Stromal cell of bone marrow (primary cell): ENCODE results near the gene ZMYND15.

Source experiments
- DNase-seq: peaks from one replicate; pipeline ENCODE4 v3.0.0-alpha.2; 2012; ENCODE audit warnings: low read depth

ZMYND15 gene

DNA sequence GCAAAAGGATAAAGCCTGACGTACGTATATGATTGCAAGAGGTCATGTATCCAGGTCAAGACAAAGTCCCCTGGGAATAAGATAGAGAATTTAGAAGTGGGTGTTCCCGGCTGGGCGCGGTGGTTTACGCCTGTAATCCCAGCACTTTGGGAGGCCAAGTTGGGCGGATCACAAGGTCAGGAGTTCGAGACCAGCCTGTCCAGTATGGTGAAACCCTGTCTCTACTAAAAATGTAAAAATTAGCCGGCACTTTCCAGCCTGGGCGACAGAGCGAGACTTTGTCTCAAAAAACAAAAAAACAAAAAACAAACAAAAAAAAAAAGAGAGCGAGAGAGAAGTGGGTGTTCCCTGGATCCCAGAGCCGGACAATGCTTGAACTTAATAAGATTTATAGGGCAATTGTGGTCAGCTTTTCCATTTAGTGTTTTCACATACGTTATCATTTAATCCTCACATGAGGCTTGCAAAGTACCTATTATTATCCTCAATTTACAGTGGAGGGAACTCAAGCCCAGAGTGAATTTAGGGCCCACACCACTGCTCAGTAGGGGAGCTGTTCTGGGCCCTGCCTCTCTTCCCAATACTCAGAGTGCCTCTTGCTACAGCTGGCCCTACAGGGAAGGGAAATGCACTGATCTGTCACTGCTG, 48.6 kb downstream of the ZMYND15 start:
- DNase-seq, result no peak

DNA sequence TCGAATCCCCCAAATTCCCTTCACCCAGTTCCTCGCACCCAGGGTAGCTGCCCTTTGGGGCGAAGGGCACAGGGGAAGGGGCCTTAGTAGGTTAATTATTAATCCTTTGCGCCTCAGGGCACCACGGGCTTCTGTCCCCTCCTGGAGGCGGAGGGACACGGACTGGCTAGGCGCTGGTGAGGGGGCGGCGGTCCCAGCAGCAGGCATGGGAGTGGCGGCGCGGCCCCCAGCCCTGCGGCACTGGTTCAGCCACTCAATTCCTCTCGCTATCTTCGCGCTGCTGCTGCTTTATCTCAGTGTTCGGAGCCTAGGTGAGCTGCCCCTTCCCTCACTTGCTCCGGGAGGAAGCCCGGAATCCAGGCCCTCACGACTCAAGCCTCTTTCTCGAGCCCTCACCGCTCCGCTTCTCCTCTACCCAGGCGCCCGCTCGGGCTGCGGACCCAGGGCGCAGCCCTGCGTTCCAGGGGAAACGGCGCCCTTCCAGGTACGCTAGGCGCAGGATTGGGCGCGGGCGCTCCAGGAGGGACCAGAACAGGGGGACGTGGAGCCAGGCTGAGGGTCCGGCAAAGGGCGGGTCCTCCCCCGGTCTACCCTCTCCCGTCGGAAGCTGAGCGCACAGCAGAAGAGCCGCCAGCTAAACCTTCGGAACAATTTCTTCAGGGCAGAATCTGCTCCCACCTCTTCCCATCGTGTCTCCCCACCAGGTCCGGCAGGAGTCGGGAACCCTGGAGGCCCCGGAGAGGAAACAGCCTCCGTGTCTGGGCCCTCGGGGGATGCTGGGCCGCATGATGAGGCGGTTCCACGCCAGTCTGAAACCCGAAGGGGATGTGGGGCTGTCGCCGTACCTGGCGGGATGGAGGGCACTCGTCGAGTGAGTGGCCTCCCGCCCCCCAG, 49.4 kb downstream of the ZMYND15 start, which contains the start of gene GLTPD2:
GLTPD2 (plus strand) TSS at position 158 of the 894 bp plus-strand sequence; CDS start at position 206, 48 bp downstream.
- DNase-seq, result no peak

DNA sequence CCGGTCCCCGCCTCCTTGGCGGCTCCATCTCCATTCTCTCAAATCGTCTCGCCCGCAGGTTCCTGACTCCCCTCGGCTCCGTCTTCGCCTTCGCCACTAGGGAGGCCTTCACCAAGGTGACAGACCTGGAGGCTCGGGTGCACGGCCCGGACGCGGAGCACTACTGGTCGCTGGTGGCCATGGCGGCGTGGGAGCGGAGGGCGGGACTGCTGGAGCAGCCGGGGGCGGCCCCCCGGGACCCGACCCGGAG, 50.0 kb downstream of the ZMYND15 start:
- no peak for DNase-seq

DNA sequence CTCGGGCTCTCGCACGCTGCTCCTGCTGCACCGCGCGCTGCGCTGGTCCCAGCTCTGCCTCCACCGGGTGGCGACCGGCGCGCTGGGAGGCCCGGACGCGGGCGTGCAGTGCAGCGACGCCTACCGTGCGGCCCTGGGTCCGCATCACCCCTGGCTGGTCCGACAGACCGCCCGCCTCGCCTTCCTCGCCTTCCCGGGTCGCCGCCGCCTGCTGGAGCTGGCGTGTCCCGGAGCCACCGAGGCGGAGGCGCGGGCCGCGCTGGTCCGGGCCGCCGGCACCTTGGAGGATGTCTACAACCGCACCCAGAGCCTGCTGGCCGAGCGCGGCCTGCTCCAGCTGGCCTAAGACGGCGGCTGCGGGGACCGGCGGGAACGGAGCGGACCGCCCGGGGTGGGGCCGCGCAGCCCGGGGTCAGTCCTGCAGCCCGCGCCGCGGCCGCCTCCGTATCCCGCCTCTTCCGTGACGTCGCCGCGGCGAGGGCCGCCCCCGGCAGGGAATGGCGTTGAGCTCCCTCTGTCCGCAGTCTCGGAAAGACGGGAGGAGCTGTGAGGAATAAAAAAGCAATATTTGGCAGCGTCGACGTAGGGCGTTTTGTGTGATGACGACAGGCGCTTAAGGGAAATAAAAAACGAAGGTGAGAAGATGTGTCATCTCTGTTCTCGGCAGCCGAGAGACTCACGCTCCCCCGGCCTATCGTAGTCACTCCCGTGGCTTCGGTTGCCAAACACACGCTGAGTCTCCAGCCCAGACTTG, 50.5 kb downstream of the ZMYND15 start:
- peak; percentile 88 for DNase-seq

DNA sequence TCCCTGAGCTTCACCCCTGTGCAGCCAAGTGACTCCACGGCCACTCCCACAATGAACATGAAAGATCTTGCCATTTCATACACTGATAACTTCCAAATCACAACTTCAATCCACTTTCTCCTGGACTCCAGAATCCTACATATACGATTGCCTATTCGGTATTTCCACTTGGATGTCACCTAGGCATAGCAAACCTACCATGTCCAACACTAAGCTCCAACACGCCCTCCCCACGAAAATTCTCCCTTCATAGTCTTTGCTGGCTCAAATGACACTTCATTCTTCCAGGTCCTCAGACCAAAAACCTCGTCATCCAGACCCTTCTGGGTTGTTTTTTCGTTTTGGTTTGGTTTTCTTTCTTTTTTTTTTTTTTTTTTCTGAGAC, 51.1 kb downstream of the ZMYND15 start:
- no peak for DNase-seq

DNA sequence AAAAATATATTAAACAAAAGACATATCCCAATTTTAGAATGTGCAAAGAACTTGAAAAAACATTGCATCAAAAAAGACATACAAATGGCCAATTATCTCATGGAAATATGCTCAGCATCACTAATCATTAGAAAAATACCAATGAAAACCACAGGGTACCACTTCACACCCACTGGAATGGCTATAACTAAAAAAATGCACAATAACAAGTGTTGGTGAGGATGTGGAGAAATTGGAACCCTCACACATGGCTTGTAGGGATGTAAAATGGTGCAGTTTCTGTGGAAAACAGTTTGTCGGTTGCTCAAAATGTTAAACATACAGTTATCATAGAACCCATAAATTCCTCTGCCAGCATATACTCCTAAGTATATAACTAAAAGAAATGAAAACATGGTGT, 55.5 kb downstream of the ZMYND15 start:
- no peak for DNase-seq
